K562 (cell line): ENCODE data around the gene PPP4R3B. TPM values are rescaled to one million over a fixed set of nuclear protein-coding genes. Genes with fewer than 3 reads are reported as not detected.

Experiments
- CBFA2T3 ChIP-seq: fragments of 450-650 bp; IDR thresholded peaks from 2 replicates; pipeline ENCODE4 v1.6.1; 2017
- CCNT2 ChIP-seq: IDR thresholded peaks from 2 replicates; pipeline ENCODE4 v1.6.1; 2011; ENCODE audit warnings: borderline replicate concordance, low read depth, mild to moderate bottlenecking, moderate library complexity, mixed read lengths, low read length; ENCODE audit not compliant: insufficient read length; ENCODE audit errors: extremely low read depth
- CREB5 ChIP-seq: fragments of 250-450 bp; sonication (Bioruptor Pico); IDR thresholded peaks from 2 replicates; pipeline ENCODE4 v1.5.0; 2020; ENCODE audit warnings: mild to moderate bottlenecking
- CREBBP ChIP-seq: IDR thresholded peaks from one replicate; pipeline ENCODE4 v1.6.1; 2012; ENCODE audit warnings: low read depth, mild to moderate bottlenecking, control low read depth, inconsistent platforms, low read length
- HLTF ChIP-seq: fragments of 450-650 bp; IDR thresholded peaks from 2 replicates; pipeline ENCODE4 v1.6.1; 2016
- HMBOX1 ChIP-seq: sonication (generic); IDR thresholded peaks from 2 replicates; pipeline ENCODE4 v1.6.1; 2016
- HNRNPL ChIP-seq: fragments of 200-400 bp; formaldehyde crosslinking; IDR thresholded peaks from 2 replicates; pipeline ENCODE4 v1.6.1; 2017; ENCODE audit warnings: low read depth, mild to moderate bottlenecking, low read length
- HNRNPUL1 ChIP-seq: fragments of 200-400 bp; formaldehyde crosslinking; IDR thresholded peaks from 2 replicates; pipeline ENCODE4 v1.6.1; 2017; ENCODE audit warnings: low read length
- MEF2D ChIP-seq: conservative IDR thresholded peaks from 2 replicates; pipeline ENCODE4 v1.6.1; 2016; ENCODE audit warnings: low read depth, missing genetic modification characterization, missing compliant biosample characterization
- MTA3 ChIP-seq: fragments of 450-650 bp; formaldehyde crosslinking; IDR thresholded peaks from 2 replicates; pipeline ENCODE4 v1.6.1; 2017; ENCODE audit warnings: mild to moderate bottlenecking, borderline replicate concordance
- NELFE ChIP-seq: IDR thresholded peaks from 2 replicates; pipeline ENCODE4 v1.6.1; 2011; ENCODE audit warnings: mild to moderate bottlenecking; ENCODE audit not compliant: insufficient read depth, insufficient read length
- NKRF ChIP-seq: fragments of 450-650 bp; IDR thresholded peaks from 2 replicates; pipeline ENCODE4 v1.6.1; 2016; ENCODE audit warnings: borderline replicate concordance
- POLR2B ChIP-seq: fragments of 450-650 bp; IDR thresholded peaks from 2 replicates; pipeline ENCODE4 v1.6.1; 2018; ENCODE audit warnings: low read depth; ENCODE audit not compliant: partially characterized antibody
- RBM17 ChIP-seq: fragments of 200-400 bp; formaldehyde crosslinking; IDR thresholded peaks from 2 replicates; pipeline ENCODE4 v1.6.1; 2017; ENCODE audit warnings: low read depth, mild to moderate bottlenecking, low read length, borderline replicate concordance
- SMARCA4 ChIP-seq: fragments of 450-650 bp; IDR thresholded peaks from 2 replicates; pipeline ENCODE4 v1.6.1; 2016
- TBL1XR1 ChIP-seq, 2 experiments: IDR thresholded peaks; 2 replicates each; pipeline ENCODE4 v1.6.1; 2012; ENCODE audit warnings: improper control_type of control experiment in 2 of 2, low read length in 2 of 2, mild to moderate bottlenecking in 1 of 2
- TGIF2 ChIP-seq: sonication (generic); formaldehyde crosslinking; IDR thresholded peaks from 2 replicates; pipeline ENCODE4 v1.8.1; 2022; ENCODE audit warnings: mild to moderate bottlenecking, missing genetic modification reagents, moderate library complexity
- YBX1 ChIP-seq: fragments of 450-650 bp; IDR thresholded peaks from 2 replicates; pipeline ENCODE4 v1.7.1; 2016; ENCODE audit warnings: mild to moderate bottlenecking
- ZBTB2 ChIP-seq: fragments of 450-650 bp; IDR thresholded peaks from 2 replicates; pipeline ENCODE4 v1.6.1; 2016; ENCODE audit warnings: antibody characterized with exemption
- ZBTB34 ChIP-seq: fragments of 250-450 bp; sonication (Bioruptor Pico); IDR thresholded peaks from 2 replicates; pipeline ENCODE4 v1.8.0; 2021; ENCODE audit warnings: mild to moderate bottlenecking, moderate library complexity
- ZNF696 ChIP-seq: fragments of 250-450 bp; sonication (Bioruptor Pico); conservative IDR thresholded peaks from 2 replicates; pipeline ENCODE4 v1.4.0; 2020; ENCODE audit warnings: mild to moderate bottlenecking, moderate library complexity
- ZNF75A ChIP-seq: fragments of 450-650 bp; formaldehyde crosslinking; IDR thresholded peaks from 2 replicates; pipeline ENCODE4 v1.4.0; 2020; ENCODE audit warnings: mild to moderate bottlenecking
- ZNF830 ChIP-seq: fragments of 250-450 bp; sonication (Bioruptor Pico); IDR thresholded peaks from 2 replicates; pipeline ENCODE4 v1.5.0; 2021; ENCODE audit warnings: mild to moderate bottlenecking
- polyA plus RNA-seq, 8 experiments: library from polyadenylated mRNA; depleted of rRNA in 4 of 8; stranded (reverse) in 5 of 8; unstranded in 3 of 8; fragments of >200 nt; fragmentation: Nextera tagmentation in 2 of 8; fragmentation: Illumina TruSeq in 1 of 8; extraction: Ambion mirVana in 2 of 8; extraction: Trizol in 1 of 8; gene quantifications; 2 replicates each; pipeline versions ENCODE4 v1.2.1 to v1.2.3, GENCODE V29; 2011 to 2014; ENCODE audit warnings: inconsistent platforms in 1 of 8, missing spikeins in 1 of 8
- total RNA-seq, 7 experiments: library from RNA; depleted of rRNA in 6 of 7; stranded (reverse); fragments of >200 nt in 6 of 7; fragmentation: Illumina TruSeq in 2 of 7; extraction: Trizol in 2 of 7; gene quantifications; 2 replicates each; pipeline versions ENCODE4 v1.2.1 to v1.2.3, GENCODE V29; 2011 to 2021; ENCODE audit warnings: low replicate concordance in 1 of 7

PPP4R3B gene
- total and polyA plus RNA-seq, 9 of the 15 experiments (the other 6 are each of a cell fraction or from before 2014, with no cell fraction given) = 13.2 to 59.2 (median 41.9) TPM

- TF ChIP-seq YBX1 = no peak
- TF ChIP-seq ZBTB34 (CRISPR knock-in tag) = no peak
- TF ChIP-seq CBFA2T3 = no peak
- TF ChIP-seq HNRNPL = no peak
- no peak for TF ChIP-seq ZNF830
- TF ChIP-seq ZNF75A = no peak
- peak; percentile 22; the same call in 1 of the 2 replicates for TF ChIP-seq HMBOX1
- TF ChIP-seq HLTF = no peak
- TF ChIP-seq CREBBP = no peak
- peak; percentile 64; the same call in 1 of the 2 replicates for TF ChIP-seq NKRF
- TF ChIP-seq NELFE = no peak
- TF ChIP-seq MTA3 = no peak
- TF ChIP-seq SMARCA4 = peak; percentile 26; the same call in 1 of the 2 replicates
- no peak for TF ChIP-seq ZNF696 (CRISPR knock-in tag)
- no peak for TF ChIP-seq RBM17
- no peak for TF ChIP-seq POLR2B
- no peak for TF ChIP-seq CCNT2
- TF ChIP-seq HNRNPUL1 = no peak
- no peak for TF ChIP-seq CREB5 (CRISPR knock-in tag)
- TF ChIP-seq TGIF2 = no peak
- TF ChIP-seq MEF2D = no peak
- TF ChIP-seq TBL1XR1 (IDR thresholded peaks at IDR 0.05; ENCODE audit: low read length in 2 of 2) = 0 out of 4 replicates have a peak, but pooled peaks of 1 of the 2 experiments have one; percentile 29
- TF ChIP-seq ZBTB2 = no peak
Measured at GRCh38 chr2:55618275-55619055, 1.0 kb upstream of the PPP4R3B start (continued).
